H1 (cell line): ENCODE data around the gene OSTN.

Experiments used
- CTCF ChIP-seq, 3 experiments: IDR thresholded peaks; 1 replicate in 2 of 3; 2 replicates in 1 of 3; pipeline versions ENCODE4 v1.5.1 to v1.6.1; 2011; ENCODE audit warnings: low read length in 3 of 3, mild to moderate bottlenecking in 3 of 3, inconsistent platforms in 2 of 3, low read depth in 1 of 3, moderate library complexity in 1 of 3; ENCODE audit not compliant: insufficient read depth in 1 of 3; ENCODE audit errors: control extremely low read depth in 1 of 3
- EP300 ChIP-seq, 2 experiments: IDR thresholded peaks; 1 replicate in 1 of 2; 2 replicates in 1 of 2; pipeline ENCODE4 v1.6.1; 2011 to 2012; ENCODE audit warnings: low read depth in 2 of 2, low read length in 2 of 2, mild to moderate bottlenecking in 2 of 2, borderline replicate concordance in 1 of 2, inconsistent platforms in 1 of 2, moderate library complexity in 1 of 2
- POLR2A ChIP-seq, 2 experiments: IDR thresholded peaks; 1 replicate in 1 of 2; 2 replicates in 1 of 2; pipeline ENCODE4 v1.6.1; 2011; ENCODE audit warnings: low read depth in 2 of 2, low read length in 2 of 2, mild to moderate bottlenecking in 2 of 2; ENCODE audit errors: control extremely low read depth in 1 of 2

DNA sequence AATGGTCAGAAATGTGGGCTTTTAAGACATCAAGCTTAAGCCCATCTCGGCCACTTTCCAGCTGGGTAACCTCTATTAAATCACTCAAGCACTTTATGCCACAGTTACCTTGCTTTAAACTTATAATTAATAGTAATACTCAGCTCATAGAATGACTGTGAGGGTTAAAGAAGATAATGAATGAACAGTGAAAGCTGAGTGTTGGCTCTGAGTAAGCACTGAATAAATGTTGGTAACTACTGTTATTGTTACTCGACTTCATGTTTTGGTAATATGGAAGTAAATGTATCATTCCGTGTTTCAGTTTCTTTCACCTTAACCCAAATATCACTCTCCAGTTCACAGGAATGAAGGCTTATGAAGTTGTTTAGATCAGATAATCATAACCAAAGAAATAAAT is 23.9 kb upstream of the OSTN start:
- TF ChIP-seq CTCF (IDR thresholded peaks at IDR 0.05; ENCODE audit: control extremely low read depth in 1 of 3, insufficient read depth in 1 of 3, low read depth in 1 of 3, low read length in 3 of 3) (no peak), EP300 (IDR thresholded peaks at IDR 0.05; ENCODE audit: borderline replicate concordance in 1 of 2, low read depth in 2 of 2, low read length in 2 of 2) (no peak), POLR2A (IDR thresholded peaks at IDR 0.05; ENCODE audit: control extremely low read depth in 1 of 2, low read depth in 2 of 2, low read length in 2 of 2) (no peak)
